ENCODE measurements around the gene CFAP74.
"Not testable (repeated sequence)": the region's sequence is repeated elsewhere in the genome, so short reads cannot be mapped to it uniquely, and the experiment has no call there.

Gene CFAP74

GRCh38 chr1:1895060-1895418, 108.5 kb downstream of the CFAP74 start:
- no peak for DNase-seq (ENCODE audit: low read depth)

- no peak for DNase-seq (ENCODE audit: low read depth)
Observed at GRCh38 chr1:1894354-1895059, 109.1 kb downstream of the CFAP74 start.

GRCh38 chr1:1893997-1894353, 109.6 kb downstream of the CFAP74 start:
- DNase-seq (ENCODE audit: low read depth): no peak

GRCh38 chr1:1893291-1893985, 110.1 kb downstream of the CFAP74 start:
- DNase-seq (ENCODE audit: low read depth): no peak

- DNase-seq (ENCODE audit: low read depth): no peak
Observed at GRCh38 chr1:1892763-1893120, 110.8 kb downstream of the CFAP74 start.

GRCh38 chr1:1892079-1892762, 111.4 kb downstream of the CFAP74 start:
- DNase-seq (ENCODE audit: low read depth): no peak

GRCh38 chr1:1891349-1892078, 112.1 kb downstream of the CFAP74 start:
- no peak for DNase-seq (ENCODE audit: low read depth)

- DNase-seq (ENCODE audit: low read depth): peak; percentile 78
Observed at GRCh38 chr1:1890506-1891348, 112.9 kb downstream of the CFAP74 start, which contains the start of gene GNB1. GNB1 (minus strand) TSS chr1:1891087; CDS start chr1:1825453, 65,634 bp downstream.

- no peak for DNase-seq (ENCODE audit: low read depth)
Observed at GRCh38 chr1:1889847-1890505, 113.6 kb downstream of the CFAP74 start.

GRCh38 chr1:1889090-1889750, 114.4 kb downstream of the CFAP74 start:
- no peak for DNase-seq (ENCODE audit: low read depth)

GRCh38 chr1:1883890-1884289, 119.7 kb downstream of the CFAP74 start:
- DNase-seq (ENCODE audit: low read depth): not testable (repeated sequence)

- DNase-seq (ENCODE audit: low read depth): no peak
Observed at GRCh38 chr1:1883092-1883873, 120.3 kb downstream of the CFAP74 start.

- no peak for DNase-seq (ENCODE audit: low read depth)
Observed at GRCh38 chr1:1881727-1882126, 121.9 kb downstream of the CFAP74 start.

GRCh38 chr1:1880617-1881312, 122.8 kb downstream of the CFAP74 start:
- no peak for DNase-seq (ENCODE audit: low read depth)

- DNase-seq (ENCODE audit: low read depth): no peak
Observed at GRCh38 chr1:1879942-1880341, 123.6 kb downstream of the CFAP74 start.

- no peak for DNase-seq (ENCODE audit: low read depth)
Observed at GRCh38 chr1:1877865-1878436, 125.6 kb downstream of the CFAP74 start.

- DNase-seq (ENCODE audit: low read depth): no peak
Observed at GRCh38 chr1:1876335-1876930, 127.2 kb downstream of the CFAP74 start.

- DNase-seq (ENCODE audit: low read depth): no peak
Observed at GRCh38 chr1:1875932-1876331, 127.7 kb downstream of the CFAP74 start.

Measured in GM04504 (cell line).